Gastroesophageal sphincter (tissue), 3 donors: ENCODE results near the gene WNT10A.

ENCODE experiments used
- EP300 ChIP-seq: sonication (generic); formaldehyde crosslinking; IDR thresholded peaks from one replicate; pipeline ENCODE4 v1.6.1; 2017; ENCODE audit warnings: antibody characterized with exemption, mild to moderate bottlenecking
- POLR2A ChIP-seq, 2 donors: fragments of 450-650 bp; IDR thresholded peaks; one replicate each; pipeline ENCODE4 v1.6.1; 2017; ENCODE audit warnings: antibody characterized with exemption in 2 of 2, mild to moderate bottlenecking in 2 of 2, moderate library complexity in 1 of 2
- POLR2AphosphoS5 ChIP-seq: sonication (generic); formaldehyde crosslinking; IDR thresholded peaks from one replicate; pipeline ENCODE4 v1.6.1; 2017; ENCODE audit warnings: antibody characterized with exemption
- TF ChIP-seq, protein P1 (sequence below), 4 experiments: fragments of 200-600 bp in 2 of 4; fragments of 450-650 bp in 2 of 4; sonication (generic) in 1 of 4; IDR thresholded peaks; one replicate each; pipeline ENCODE4 v1.5.1; 2017 to 2019; ENCODE audit warnings: antibody characterized with exemption in 4 of 4, mild to moderate bottlenecking in 2 of 4, moderate library complexity in 2 of 4

- TF ChIP-seq EP300 (no peak), POLR2AphosphoS5 (no peak), POLR2A (IDR thresholded peaks at IDR 0.05) (no peak)
- TF ChIP-seq, protein P1, sequence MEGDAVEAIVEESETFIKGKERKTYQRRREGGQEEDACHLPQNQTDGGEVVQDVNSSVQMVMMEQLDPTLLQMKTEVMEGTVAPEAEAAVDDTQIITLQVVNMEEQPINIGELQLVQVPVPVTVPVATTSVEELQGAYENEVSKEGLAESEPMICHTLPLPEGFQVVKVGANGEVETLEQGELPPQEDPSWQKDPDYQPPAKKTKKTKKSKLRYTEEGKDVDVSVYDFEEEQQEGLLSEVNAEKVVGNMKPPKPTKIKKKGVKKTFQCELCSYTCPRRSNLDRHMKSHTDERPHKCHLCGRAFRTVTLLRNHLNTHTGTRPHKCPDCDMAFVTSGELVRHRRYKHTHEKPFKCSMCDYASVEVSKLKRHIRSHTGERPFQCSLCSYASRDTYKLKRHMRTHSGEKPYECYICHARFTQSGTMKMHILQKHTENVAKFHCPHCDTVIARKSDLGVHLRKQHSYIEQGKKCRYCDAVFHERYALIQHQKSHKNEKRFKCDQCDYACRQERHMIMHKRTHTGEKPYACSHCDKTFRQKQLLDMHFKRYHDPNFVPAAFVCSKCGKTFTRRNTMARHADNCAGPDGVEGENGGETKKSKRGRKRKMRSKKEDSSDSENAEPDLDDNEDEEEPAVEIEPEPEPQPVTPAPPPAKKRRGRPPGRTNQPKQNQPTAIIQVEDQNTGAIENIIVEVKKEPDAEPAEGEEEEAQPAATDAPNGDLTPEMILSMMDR (IDR thresholded peaks at IDR 0.05) = no peak
Observed at GRCh38 chr2:218878926-218879761, 1.5 kb upstream of the WNT10A start.
